ENCODE measurements around the gene FCHSD1. TPM values are rescaled to one million over a fixed set of nuclear protein-coding genes. Genes with fewer than 3 reads are reported as not detected.

The FCHSD1 gene
- total RNA-seq, 1 donor: 41.1 TPM

- no peak overlapping the region for H3K4me3 ChIP-seq (ENCODE audit: low read length)
- H3K9me3 ChIP-seq (ENCODE audit: low read depth, low read length): no peaks in the 10 kb centered on the region
- no peaks in the 10 kb centered on the region for H3K27me3 ChIP-seq (ENCODE audit: insufficient read depth, low read length)
- no peaks in the 10 kb centered on the region for H3K4me1 ChIP-seq (ENCODE audit: insufficient read depth, low read length)
These were observed 6.8 kb upstream of the FCHSD1 start for GRCh38 chr5:141657937-141658545.

GRCh38 chr5:141657404-141657803, 6.2 kb upstream of the FCHSD1 start:
- H3K9me3 ChIP-seq (ENCODE audit: low read depth, low read length): no peaks in the 10 kb centered on the region
- H3K4me1 ChIP-seq (ENCODE audit: insufficient read depth, low read length): no peaks in the 10 kb centered on the region
- H3K4me3 ChIP-seq (ENCODE audit: low read length): no peak overlapping the region
- no peaks in the 10 kb centered on the region for H3K27me3 ChIP-seq (ENCODE audit: insufficient read depth, low read length)

GRCh38 chr5:141656396-141656795, 5.2 kb upstream of the FCHSD1 start:
- Histone ChIP-seq H3K4me3 (ENCODE audit: low read length) (no peak overlapping the region), H3K4me1 (ENCODE audit: insufficient read depth, low read length) (peaks cover 6% of the 10 kb centered on the region), H3K27me3 (ENCODE audit: insufficient read depth, low read length) (no peaks in the 10 kb centered on the region), H3K9me3 (ENCODE audit: low read depth, low read length) (no peaks in the 10 kb centered on the region)

GRCh38 chr5:141655020-141655419, 3.8 kb upstream of the FCHSD1 start:
- peaks cover 16% of the 10 kb centered on the region for H3K4me1 ChIP-seq (ENCODE audit: insufficient read depth, low read length)
- H3K27me3 ChIP-seq (ENCODE audit: insufficient read depth, low read length): no peaks in the 10 kb centered on the region
- H3K9me3 ChIP-seq (ENCODE audit: low read depth, low read length): no peaks in the 10 kb centered on the region
- no peak overlapping the region for H3K4me3 ChIP-seq (ENCODE audit: low read length)

- Histone ChIP-seq H3K4me3 (ENCODE audit: low read length) (no peak overlapping the region), H3K4me1 (ENCODE audit: insufficient read depth, low read length) (peaks cover 17% of the 10 kb centered on the region), H3K9me3 (ENCODE audit: low read depth, low read length) (no peaks in the 10 kb centered on the region), H3K27me3 (ENCODE audit: insufficient read depth, low read length) (no peaks in the 10 kb centered on the region)
These were observed 3.1 kb upstream of the FCHSD1 start for GRCh38 chr5:141654298-141654697.

- no peaks in the 10 kb centered on the region for H3K9me3 ChIP-seq (ENCODE audit: low read depth, low read length)
- no peaks in the 10 kb centered on the region for H3K27me3 ChIP-seq (ENCODE audit: insufficient read depth, low read length)
- peaks cover 17% of the 10 kb centered on the region for H3K4me1 ChIP-seq (ENCODE audit: insufficient read depth, low read length)
- H3K4me3 ChIP-seq (ENCODE audit: low read length): peak overlapping the region; percentile 64
These were observed 499 bp upstream of the FCHSD1 start for GRCh38 chr5:141651728-141652105.

GRCh38 chr5:141649972-141650371, 1.2 kb downstream of the FCHSD1 start:
- H3K4me1 ChIP-seq (ENCODE audit: insufficient read depth, low read length): peaks cover 17% of the 10 kb centered on the region
- H3K9me3 ChIP-seq (ENCODE audit: low read depth, low read length): no peaks in the 10 kb centered on the region
- H3K27me3 ChIP-seq (ENCODE audit: insufficient read depth, low read length): no peaks in the 10 kb centered on the region
- no peak overlapping the region for H3K4me3 ChIP-seq (ENCODE audit: low read length)

GRCh38 chr5:141649056-141649688, 2.0 kb downstream of the FCHSD1 start:
- no peaks in the 10 kb centered on the region for H3K9me3 ChIP-seq (ENCODE audit: low read depth, low read length)
- no peak overlapping the region for H3K4me3 ChIP-seq (ENCODE audit: low read length)
- peaks cover 17% of the 10 kb centered on the region for H3K4me1 ChIP-seq (ENCODE audit: insufficient read depth, low read length)
- H3K27me3 ChIP-seq (ENCODE audit: insufficient read depth, low read length): no peaks in the 10 kb centered on the region

- Histone ChIP-seq H3K9me3 (ENCODE audit: low read depth, low read length) (no peaks in the 10 kb centered on the region), H3K4me1 (ENCODE audit: insufficient read depth, low read length) (peaks cover 18% of the 10 kb centered on the region), H3K27me3 (ENCODE audit: insufficient read depth, low read length) (no peaks in the 10 kb centered on the region), H3K4me3 (ENCODE audit: low read length) (no peak overlapping the region)
These were observed 3.4 kb downstream of the FCHSD1 start for GRCh38 chr5:141647851-141648250.

- no peaks in the 10 kb centered on the region for H3K27me3 ChIP-seq (ENCODE audit: insufficient read depth, low read length)
- H3K9me3 ChIP-seq (ENCODE audit: low read depth, low read length): no peaks in the 10 kb centered on the region
- H3K4me1 ChIP-seq (ENCODE audit: insufficient read depth, low read length): peaks cover 20% of the 10 kb centered on the region
- H3K4me3 ChIP-seq (ENCODE audit: low read length): no peak overlapping the region
These were observed 4.0 kb downstream of the FCHSD1 start for GRCh38 chr5:141647242-141647641.

- H3K4me3 ChIP-seq (ENCODE audit: low read length): no peak overlapping the region
- H3K27me3 ChIP-seq (ENCODE audit: insufficient read depth, low read length): no peaks in the 10 kb centered on the region
- no peaks in the 10 kb centered on the region for H3K9me3 ChIP-seq (ENCODE audit: low read depth, low read length)
- H3K4me1 ChIP-seq (ENCODE audit: insufficient read depth, low read length): peaks cover 14% of the 10 kb centered on the region
These were observed 5.2 kb downstream of the FCHSD1 start for GRCh38 chr5:141646026-141646425.

GRCh38 chr5:141641634-141642267, 9.5 kb downstream of the FCHSD1 start:
- no peaks in the 10 kb centered on the region for H3K9me3 ChIP-seq (ENCODE audit: low read depth, low read length)
- no peaks in the 10 kb centered on the region for H3K27me3 ChIP-seq (ENCODE audit: insufficient read depth, low read length)

GRCh38 chr5:141640698-141641097, 10.5 kb downstream of the FCHSD1 start:
- no peak overlapping the region for H3K4me3 ChIP-seq (ENCODE audit: low read length)
- H3K9me3 ChIP-seq (ENCODE audit: low read depth, low read length): no peaks in the 10 kb centered on the region
- no peaks in the 10 kb centered on the region for H3K27me3 ChIP-seq (ENCODE audit: insufficient read depth, low read length)
- H3K4me1 ChIP-seq (ENCODE audit: insufficient read depth, low read length): peaks cover 21% of the 10 kb centered on the region

More at GRCh38 chr5:141641634-141642267, 9.5 kb downstream of the FCHSD1 start:
- Histone ChIP-seq H3K4me3 (ENCODE audit: low read length) (no peak overlapping the region), H3K4me1 (ENCODE audit: insufficient read depth, low read length) (peaks cover 15% of the 10 kb centered on the region)

- no peaks in the 10 kb centered on the region for H3K9me3 ChIP-seq (ENCODE audit: low read depth, low read length)
- no peaks in the 10 kb centered on the region for H3K27me3 ChIP-seq (ENCODE audit: insufficient read depth, low read length)
- no peak overlapping the region for H3K4me3 ChIP-seq (ENCODE audit: low read length)
- peaks cover 28% of the 10 kb centered on the region for H3K4me1 ChIP-seq (ENCODE audit: insufficient read depth, low read length)
These were observed 11.2 kb downstream of the FCHSD1 start for GRCh38 chr5:141640051-141640415.

- no peaks in the 10 kb centered on the region for H3K9me3 ChIP-seq (ENCODE audit: low read depth, low read length)
- no peaks in the 10 kb centered on the region for H3K27me3 ChIP-seq (ENCODE audit: insufficient read depth, low read length)
- no peak overlapping the region for H3K4me3 ChIP-seq (ENCODE audit: low read length)
- H3K4me1 ChIP-seq (ENCODE audit: insufficient read depth, low read length): peaks cover 33% of the 10 kb centered on the region
These were observed 11.7 kb downstream of the FCHSD1 start for GRCh38 chr5:141639357-141640050.

Measured in mononuclear cell (primary cell).